Psoas muscle (tissue), 8 donors: ENCODE data around the gene GALNT14. TPM values are rescaled to one million over a fixed set of nuclear protein-coding genes. Genes with fewer than 3 reads are reported as not detected.
A peak's percentile ranks its signal among the peaks of the same experiment; 100 is the strongest.

ENCODE experiments used
- ATAC-seq, 4 donors: fragments of 200-7000 bp; cut with Tn5 transposase; one replicate each; pipeline ENCODE4 v1.9.1; 2020; ENCODE audit warnings: moderate library complexity in 3 of 4, mild to moderate bottlenecking in 2 of 4
- DNase-seq, 2 donors: peaks; one replicate each; pipeline ENCODE4 v3.0.0-alpha.2; 2020
- H3K27ac ChIP-seq: fragments of 200-600 bp; one replicate; pipeline ENCODE4 v1.8.0; 2022
- H3K27me3 ChIP-seq, 3 donors: fragments of 200-600 bp in 1 of 3; one replicate each; pipeline versions ENCODE4 v1.6.1 to v1.8.0; 2013 to 2022; ENCODE audit warnings: low read length in 2 of 3, mild to moderate bottlenecking in 2 of 3, moderate library complexity in 1 of 3; ENCODE audit not compliant: insufficient read depth in 3 of 3
- H3K36me3 ChIP-seq, 2 donors: fragments of 200-600 bp in 1 of 2; one replicate each; pipeline versions ENCODE4 v1.6.1 to v1.8.0; 2013 to 2022; ENCODE audit warnings: low read depth in 1 of 2, mild to moderate bottlenecking in 1 of 2, moderate library complexity in 1 of 2; ENCODE audit not compliant: insufficient read depth in 1 of 2
- H3K4me1 ChIP-seq: fragments of 200-600 bp; one replicate; pipeline ENCODE4 v1.8.0; 2022
- H3K4me3 ChIP-seq: fragments of 200-600 bp; one replicate; pipeline ENCODE4 v1.8.0; 2022; ENCODE audit warnings: mild to moderate bottlenecking
- H3K9me3 ChIP-seq: fragments of 200-600 bp; one replicate; pipeline ENCODE4 v1.8.0; 2022
- CTCF ChIP-seq: fragments of 200-600 bp; IDR thresholded peaks from one replicate; pipeline ENCODE4 v1.8.0; 2022; ENCODE audit warnings: antibody characterized with exemption
- WGBS, 3 donors: extraction: QIAGEN DNeasy Blood & Tissue Kit; methylation state at CpG; one replicate each; pipeline versions ENCODE4 v1.1.6 to v1.1.7; 2013; 5-methylcytosine and 5-hydroxymethylcytosine counted together
- intact Hi-C, 2 donors: fragments of 100-400 bp; cut with DNase I; formaldehyde crosslinking; loops; one replicate each; pipeline versions ENCODE4 v1.11.0 to v1.14.2; 2022
- polyA plus RNA-seq, 3 donors: library from polyadenylated mRNA; stranded (reverse); fragments of 200-250 nt; gene quantifications; one replicate each; pipeline ENCODE4 v1.2.3, GENCODE V29; 2013
- total RNA-seq, 4 donors: library from RNA; stranded (reverse); fragmentation: NEBNext Ultra II Directional in 2 of 4; extraction: Animal tissue kit (Norgen Biotek cat#: 25700) in 2 of 4; gene quantifications; one replicate each; pipeline versions ENCODE4 v1.2.1 to v1.2.4, GENCODE V29; 2021 to 2023
- donor health status: healthy with polysubstance abuse.
- donor health status: DM: no; HTN: no; CAD: no; lungs with moderate emphysema.
- donor health status: Bipolar disorder and iron deficiency.
- donor health status: healthy.
- donor health status: DM: yes; HTN: yes; CAD: no.
- donor health status: DM: no; HTN: no; CAD: no.
- donor health status: DM: no; HTN: no; CAD: no.
- donor health status: DM: yes; HTN: yes; CAD: no.

The GALNT14 gene
- total and polyA plus RNA-seq, 7 donors: 0.13 to 0.54 (median 0.24) TPM; not detected in 1

- no peak for TF ChIP-seq CTCF
- DNase-seq (peak in 1 of 2 donors; percentile 15), ATAC-seq (peak in 3 of 4 donors; percentile 23 to 66 (median 33))
- Histone ChIP-seq H3K9me3 (no peaks in the 10 kb centered on the region), H3K4me3 (peak overlapping the region; percentile 70), H3K36me3 (no peaks in the 10 kb centered on the region), H3K4me1 (peaks cover 13% of the 10 kb centered on the region), H3K27ac (no peak overlapping the region), H3K27me3 (peaks cover 0 to 53% (median 21%) of the 10 kb centered on the region in 3 donors)
- 1% methylated on average over 57 to 72 of the region's 72 CpGs for WGBS, 3 donors
- intact Hi-C loops: no loop called here
Observed at GRCh38 chr2:31137211-31138036, 816 bp downstream of the GALNT14 start.

- Histone ChIP-seq H3K27me3 (peaks cover 0 to 53% (median 21%) of the 10 kb centered on the region in 3 donors), H3K4me1 (peaks cover 13% of the 10 kb centered on the region), H3K9me3 (no peaks in the 10 kb centered on the region), H3K36me3 (no peaks in the 10 kb centered on the region), H3K4me3 (no peak overlapping the region), H3K27ac (no peak overlapping the region)
- no peak for ATAC-seq
- intact Hi-C loops: no loop called here
- no peak for TF ChIP-seq CTCF
- DNase-seq: no peak
- WGBS, 3 donors: 49 to 55% (median 54%) methylated on average over 10 of the region's 10 CpGs
Observed at GRCh38 chr2:31136732-31137131, 1.5 kb downstream of the GALNT14 start.

- no peak for TF ChIP-seq CTCF
- no peak for DNase-seq
- Histone ChIP-seq H3K4me3 (no peak overlapping the region), H3K27me3 (peaks cover 0 to 53% (median 21%) of the 10 kb centered on the region in 3 donors), H3K36me3 (no peaks in the 10 kb centered on the region), H3K9me3 (no peaks in the 10 kb centered on the region), H3K4me1 (peaks cover 13% of the 10 kb centered on the region), H3K27ac (no peak overlapping the region)
- 71 to 81% (median 77%) methylated on average over 3 of the region's 3 CpGs for WGBS, 3 donors
- intact Hi-C loops: no loop called here
- ATAC-seq: no peak
Observed at GRCh38 chr2:31136000-31136399, 2.2 kb downstream of the GALNT14 start.

- intact Hi-C loops: no loop called here
- H3K27ac ChIP-seq: no peak overlapping the region
- DNase-seq: no peak
- no peak for TF ChIP-seq CTCF
- H3K27me3 ChIP-seq: peaks cover 0 to 53% (median 21%) of the 10 kb centered on the region in 3 donors
- peaks cover 13% of the 10 kb centered on the region for H3K4me1 ChIP-seq
- ATAC-seq: no peak
- H3K4me3 ChIP-seq: no peak overlapping the region
- 85 to 92% (median 86%) methylated on average over 5 of the region's 5 CpGs for WGBS, 3 donors
- H3K36me3 ChIP-seq: no peaks in the 10 kb centered on the region
- H3K9me3 ChIP-seq: no peaks in the 10 kb centered on the region
Observed at GRCh38 chr2:31134480-31134879, 3.8 kb downstream of the GALNT14 start.
